PC-9 (cell line): ENCODE results near the gene ELANE. TPM values are rescaled to one million over a fixed set of nuclear protein-coding genes. Genes with fewer than 3 reads are reported as not detected.

Experiments
- BruUV-seq: library from RNA; stranded (reverse); fragments of 400-500 nt; replicated peaks from 2 replicates; lab custom pipeline; 2021; lab: Mats Ljungman, UMichigan
- CTCF ChIA-PET: fragments of 300-600 bp; sonication (Branson Sonifier 250); formaldehyde crosslinking; loops from one replicate; lab custom pipeline; 2022; ENCODE audit warnings: antibody characterized with exemption; lab: Charles Lee
- POLR2A ChIA-PET: fragments of 300-600 bp; sonication (Branson Sonifier 250); formaldehyde crosslinking; loops from one replicate; lab custom pipeline; 2022; ENCODE audit warnings: antibody characterized with exemption; ENCODE audit not compliant: unreplicated experiment; lab: Charles Lee
- DNase-seq, 2 experiments: peaks; one replicate each; pipeline versions ENCODE4 v3.0.0 to v3.0.0-alpha.2; 2015 to 2022; ENCODE audit warnings: mixed read lengths in 1 of 2
- H2AFZ ChIP-seq: fragments of 200-600 bp; sonication (generic); 2 replicates; pipeline ENCODE4 v1.8.1; 2017; ENCODE audit warnings: antibody characterized with exemption
- H3F3A ChIP-seq: fragments of 200-600 bp; sonication (generic); 2 replicates; pipeline ENCODE4 v1.8.1; 2017; ENCODE audit warnings: antibody characterized with exemption, mild to moderate bottlenecking, low read depth; ENCODE audit not compliant: insufficient read depth
- H3K27ac ChIP-seq: fragments of 200-600 bp; sonication (generic); 2 replicates; pipeline ENCODE4 v1.6.1; 2016; ENCODE audit warnings: mixed run types
- H3K27me3 ChIP-seq: fragments of 200-600 bp; sonication (generic); 2 replicates; pipeline ENCODE4 v1.6.1; 2016; ENCODE audit warnings: low read depth, mixed run types; ENCODE audit not compliant: insufficient read depth
- H3K36me3 ChIP-seq: fragments of 200-600 bp; sonication (generic); 2 replicates; pipeline ENCODE4 v1.6.1; 2016; ENCODE audit warnings: low read depth, mixed run types
- H3K4me1 ChIP-seq: fragments of 200-600 bp; sonication (generic); replicated peaks from 2 replicates; pipeline ENCODE4 v1.6.1; 2016; ENCODE audit warnings: mixed run types; ENCODE audit not compliant: insufficient read depth
- H3K4me2 ChIP-seq: fragments of 200-600 bp; sonication (generic); 2 replicates; pipeline ENCODE4 v1.6.1; 2017; ENCODE audit warnings: mixed run types
- H3K4me3 ChIP-seq: fragments of 200-600 bp; sonication (generic); 2 replicates; pipeline ENCODE4 v1.6.1; 2016; ENCODE audit warnings: mixed run types
- H3K79me2 ChIP-seq: fragments of 200-600 bp; sonication (generic); 2 replicates; pipeline ENCODE4 v1.6.1; 2017; ENCODE audit warnings: low read depth, mixed run types
- H3K9me2 ChIP-seq: fragments of 200-600 bp; sonication (generic); 2 replicates; pipeline ENCODE4 v1.8.1; 2017; ENCODE audit warnings: mild to moderate bottlenecking; ENCODE audit not compliant: insufficient read depth
- H3K9me3 ChIP-seq: fragments of 200-600 bp; sonication (generic); 2 replicates; pipeline ENCODE4 v1.8.1; 2016; ENCODE audit warnings: low read depth; ENCODE audit not compliant: insufficient read depth
- H4K20me1 ChIP-seq: fragments of 200-600 bp; sonication (generic); 2 replicates; pipeline ENCODE4 v1.8.1; 2017; ENCODE audit not compliant: insufficient read depth
- CTCF ChIP-seq: fragments of 200-600 bp; sonication (generic); conservative IDR thresholded peaks from 2 replicates; pipeline ENCODE4 v1.6.1; 2017; ENCODE audit warnings: mixed run types, antibody characterized with exemption, mild to moderate bottlenecking, moderate library complexity
- EZH2 ChIP-seq: fragments of 200-600 bp; sonication (generic); IDR thresholded peaks from 2 replicates; pipeline ENCODE4 v1.8.0; 2017; ENCODE audit warnings: antibody characterized with exemption, low read depth
- intact Hi-C: fragments of 100-400 bp; cut with micrococcal nuclease; formaldehyde crosslinking; loops from one replicate; pipeline ENCODE4 v1.10.0; 2022; ENCODE audit not compliant: unreplicated experiment
- total RNA-seq: library from RNA; stranded (reverse); gene quantifications from 2 replicates; pipeline ENCODE4 v1.2.3, GENCODE V29; 2021

The ELANE gene
- total RNA-seq, 1 experiment from 2014 or later: not detected

GRCh38 chr19:803686-804418 lies 48.3 kb upstream of the ELANE start:
- no TSS peak for BruUV-seq
- Histone ChIP-seq H2AFZ (no peak overlapping the region), H4K20me1 (peaks cover 99% of the 10 kb centered on the region), H3K4me3 (no peak overlapping the region), H3K9me2 (no peaks in the 10 kb centered on the region), H3K4me1 (peaks cover 23% of the 10 kb centered on the region), H3K36me3 (peaks cover 38% of the 10 kb centered on the region), H3K27ac (no peak overlapping the region), H3K4me2 (no peak overlapping the region), H3F3A (peaks cover 51% of the 10 kb centered on the region), H3K27me3 (no peaks in the 10 kb centered on the region), H3K79me2 (peaks cover 94% of the 10 kb centered on the region), H3K9me3 (no peaks in the 10 kb centered on the region)
- no peak for TF ChIP-seq CTCF
- TF ChIP-seq EZH2: no peak
- ChIA-PET POLR2A (no interaction called here), CTCF (no interaction called here)
- intact Hi-C loops: no loop called here
- DNase-seq: no peak

GRCh38 chr19:804419-805165 lies 47.5 kb upstream of the ELANE start:
- Histone ChIP-seq H3K9me3 (no peaks in the 10 kb centered on the region), H2AFZ (no peak overlapping the region), H4K20me1 (peaks cover 99% of the 10 kb centered on the region), H3K4me3 (no peak overlapping the region), H3F3A (peaks cover 53% of the 10 kb centered on the region), H3K27ac (no peak overlapping the region), H3K4me2 (no peak overlapping the region), H3K9me2 (no peaks in the 10 kb centered on the region), H3K79me2 (peaks cover 91% of the 10 kb centered on the region), H3K4me1 (peaks cover 18% of the 10 kb centered on the region), H3K27me3 (no peaks in the 10 kb centered on the region), H3K36me3 (peaks cover 38% of the 10 kb centered on the region)
- intact Hi-C loops: no loop called here
- TF ChIP-seq CTCF (no peak), EZH2 (no peak)
- BruUV-seq: no TSS peak
- POLR2A ChIA-PET: no interaction called here
- CTCF ChIA-PET: no interaction called here
- no peak for DNase-seq

GRCh38 chr19:805166-805551 lies 46.9 kb upstream of the ELANE start:
- H3K27ac ChIP-seq: no peak overlapping the region
- no peak overlapping the region for H3K4me2 ChIP-seq
- ChIA-PET POLR2A (no interaction called here), CTCF (no interaction called here)
- H4K20me1 ChIP-seq: peaks cover 99% of the 10 kb centered on the region
- no peaks in the 10 kb centered on the region for H3K9me2 ChIP-seq
- H3K27me3 ChIP-seq: no peaks in the 10 kb centered on the region
- peaks cover 53% of the 10 kb centered on the region for H3F3A ChIP-seq
- BruUV-seq: no TSS peak
- no peak for TF ChIP-seq CTCF
- TF ChIP-seq EZH2: no peak
- no peak overlapping the region for H3K4me3 ChIP-seq
- H3K36me3 ChIP-seq: peaks cover 42% of the 10 kb centered on the region
- no peak overlapping the region for H2AFZ ChIP-seq
- H3K4me1 ChIP-seq: peaks cover 13% of the 10 kb centered on the region
- intact Hi-C loops: no loop called here
- H3K9me3 ChIP-seq: no peaks in the 10 kb centered on the region
- no peak for DNase-seq
- H3K79me2 ChIP-seq: peaks cover 89% of the 10 kb centered on the region
